ENCODE results near the gene RBM20. TPM values are rescaled to one million over a fixed set of nuclear protein-coding genes. Genes with fewer than 3 reads are reported as not detected.
"Not testable (repeated sequence)": the region's sequence is repeated elsewhere in the genome, so short reads cannot be mapped to it uniquely, and the experiment has no call there.

Gene RBM20
- total RNA-seq, 1 experiment from 2014 or later: 0.10 TPM

GRCh38 chr10:110659558-110659957 lies 15.4 kb downstream of the RBM20 start:
- POLR2A ChIA-PET: no interaction called here
- H3K4me3 ChIP-seq (ENCODE audit: low read depth in 2 of 2, low read length in 2 of 2): no peak overlapping the region
- no peaks in the 10 kb centered on the region for H3K4me1 ChIP-seq (ENCODE audit: control insufficient read depth, insufficient read depth, low read length)
- DNase-seq (ENCODE audit: low read depth, low spot score) (no peak), ATAC-seq (no peak)
- no peaks in the 10 kb centered on the region for H3K9me3 ChIP-seq (ENCODE audit: control insufficient read depth, insufficient read depth, low read depth, low read length)
- CTCF ChIA-PET: no interaction called here
- intact Hi-C loops (cut with micrococcal nuclease; ENCODE audit: unreplicated experiment): no loop called here
- TF ChIP-seq REST (IDR thresholded peaks at IDR 0.05; ENCODE audit: insufficient read depth in 1 of 2, low read depth in 2 of 2, low read length in 1 of 2): no peak
- TF ChIP-seq CTCF (IDR thresholded peaks at IDR 0.05): no peak
- no peak for TF ChIP-seq SIN3A (IDR thresholded peaks at IDR 0.05; ENCODE audit: borderline replicate concordance, insufficient read depth, low read depth, low read length)
- no peak for TF ChIP-seq TCF7L2 (IDR thresholded peaks at IDR 0.05; ENCODE audit: low read depth, low read length)
- no peak for TF ChIP-seq POLR2AphosphoS5 (IDR thresholded peaks at IDR 0.05; ENCODE audit: low read depth, low read length)
- H3K27ac ChIP-seq (ENCODE audit: low read length): no peak overlapping the region
- BruUV-seq (replicated peaks): no TSS peak
- no peaks in the 10 kb centered on the region for H3K36me3 ChIP-seq (ENCODE audit: control insufficient read depth, insufficient read depth, low read length)
- H3K27me3 ChIP-seq (ENCODE audit: control insufficient read depth, insufficient read depth, low read length): no peaks in the 10 kb centered on the region; the same call in 1 of the 2 replicates
- in situ Hi-C loops (cut with HindIII; ENCODE audit: low pct_unique_long_range_greater_than_20kb, low sequenced_read_pairs): no loop called here

- intact Hi-C loops (cut with micrococcal nuclease; ENCODE audit: unreplicated experiment); H3K9me3 ChIP-seq (ENCODE audit: control insufficient read depth, insufficient read depth, low read depth, low read length); H3K27ac ChIP-seq (ENCODE audit: low read length); DNase-seq (ENCODE audit: low read depth, low spot score); BruUV-seq (replicated peaks); in situ Hi-C loops (cut with HindIII; ENCODE audit: low pct_unique_long_range_greater_than_20kb, low sequenced_read_pairs); H3K36me3 ChIP-seq (ENCODE audit: control insufficient read depth, insufficient read depth, low read length); H3K27me3 ChIP-seq (ENCODE audit: control insufficient read depth, insufficient read depth, low read length); H3K4me3 ChIP-seq (ENCODE audit: low read depth in 2 of 2, low read length in 2 of 2); POLR2A ChIA-PET; ATAC-seq; CTCF ChIA-PET; H3K4me1 ChIP-seq (ENCODE audit: control insufficient read depth, insufficient read depth, low read length): not testable (repeated sequence)
These were observed 16.2 kb downstream of the RBM20 start for GRCh38 chr10:110660289-110660688.

- H3K36me3 ChIP-seq (ENCODE audit: control insufficient read depth, insufficient read depth, low read length): no peaks in the 10 kb centered on the region
- no peak overlapping the region for H3K27ac ChIP-seq (ENCODE audit: low read length)
- DNase-seq (ENCODE audit: low read depth, low spot score) (no peak), ATAC-seq (no peak)
- in situ Hi-C loops (cut with HindIII; ENCODE audit: low pct_unique_long_range_greater_than_20kb, low sequenced_read_pairs) (no loop called here), intact Hi-C loops (cut with micrococcal nuclease; ENCODE audit: unreplicated experiment) (no loop called here)
- peaks cover 2% of the 10 kb centered on the region; the same call in 1 of the 2 replicates for H3K4me1 ChIP-seq (ENCODE audit: control insufficient read depth, insufficient read depth, low read length)
- ChIA-PET POLR2A (no interaction called here), CTCF (interaction anchor here (0.6 kb wide), 1 partner anchor 305 kb away, joined by 5 read pairs; no protein-coding TSS in a partner anchor)
- no peak overlapping the region for H3K4me3 ChIP-seq (ENCODE audit: low read depth in 2 of 2, low read length in 2 of 2)
- H3K27me3 ChIP-seq (ENCODE audit: control insufficient read depth, insufficient read depth, low read length): no peaks in the 10 kb centered on the region
- no peaks in the 10 kb centered on the region for H3K9me3 ChIP-seq (ENCODE audit: control insufficient read depth, insufficient read depth, low read depth, low read length)
- no peak for TF ChIP-seq TCF7L2 (IDR thresholded peaks at IDR 0.05; ENCODE audit: low read depth, low read length)
- TF ChIP-seq REST (IDR thresholded peaks at IDR 0.05; ENCODE audit: insufficient read depth in 1 of 2, low read depth in 2 of 2, low read length in 1 of 2): no peak
- no peak for TF ChIP-seq CTCF (IDR thresholded peaks at IDR 0.05)
- no peak for TF ChIP-seq SIN3A (IDR thresholded peaks at IDR 0.05; ENCODE audit: borderline replicate concordance, insufficient read depth, low read depth, low read length)
- TF ChIP-seq POLR2AphosphoS5 (IDR thresholded peaks at IDR 0.05; ENCODE audit: low read depth, low read length): no peak
- no TSS peak for BruUV-seq (replicated peaks)
These were observed 17.2 kb downstream of the RBM20 start for GRCh38 chr10:110661292-110661691.

Data from Panc1 (cell line).